Frontal cortex (tissue), 4 donors: ENCODE measurements around the gene CELF6. TPM values are rescaled to one million over a fixed set of nuclear protein-coding genes. Genes with fewer than 3 reads are reported as not detected.

Experiments used
- DNase-seq, 2 donors: peaks; one replicate each; pipeline ENCODE4 v3.0.0; 2012; ENCODE audit warnings: low spot score in 2 of 2
- FAIRE-seq: peaks from 2 replicates; lab custom pipeline; 2012; peaks lifted over from hg19 to GRCh38; lab: Jason Lieb, UNC
- total RNA-seq: library from RNA; depleted of rRNA; stranded (reverse); fragments of >200 nt; gene quantifications from one replicate; pipeline ENCODE4 v1.2.3, GENCODE V29; 2014
- donor health status: control.
- donor health status: control.
- donor health status: control.

CELF6 gene
- total RNA-seq, 1 donor from 2014 or later: 11.4 TPM

DNA sequence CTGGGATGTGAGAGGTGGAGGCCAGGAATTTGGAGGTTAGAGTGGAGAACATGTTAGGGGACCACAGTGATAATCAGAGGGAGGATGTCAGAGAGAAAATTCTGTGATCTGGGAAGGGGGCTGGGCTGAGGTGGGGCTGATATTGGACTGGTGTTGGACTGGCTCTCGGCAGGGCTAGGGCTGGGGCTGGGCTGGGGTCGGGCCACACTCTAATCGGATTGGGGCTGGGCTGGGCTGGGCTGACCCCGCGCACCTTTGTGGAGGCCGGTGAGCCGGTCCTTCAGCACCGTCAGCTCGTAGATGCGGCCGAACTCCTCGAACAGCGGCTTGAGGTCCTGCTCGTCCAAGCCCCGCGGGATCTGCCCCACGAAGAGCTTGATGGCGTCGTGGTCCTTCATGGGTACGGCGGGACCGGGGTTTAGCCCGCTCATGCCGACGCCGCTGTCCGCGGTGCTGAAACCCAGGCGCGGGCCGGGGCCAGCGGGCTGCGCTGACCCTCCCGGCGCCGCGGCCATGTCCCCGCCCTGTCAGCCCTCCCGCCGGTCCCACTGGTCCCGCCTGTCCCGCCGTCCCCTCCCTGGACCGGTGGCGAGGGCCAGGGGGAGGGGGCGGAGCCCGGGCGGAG lies 485 bp downstream of the CELF6 start:
- FAIRE-seq: no peak
- DNase-seq: peak; percentile 81 to 84

GRCh38 chr15:72318408-72318942 lies 1.5 kb downstream of the CELF6 start:
- FAIRE-seq (no peak), DNase-seq (no peak)

DNA sequence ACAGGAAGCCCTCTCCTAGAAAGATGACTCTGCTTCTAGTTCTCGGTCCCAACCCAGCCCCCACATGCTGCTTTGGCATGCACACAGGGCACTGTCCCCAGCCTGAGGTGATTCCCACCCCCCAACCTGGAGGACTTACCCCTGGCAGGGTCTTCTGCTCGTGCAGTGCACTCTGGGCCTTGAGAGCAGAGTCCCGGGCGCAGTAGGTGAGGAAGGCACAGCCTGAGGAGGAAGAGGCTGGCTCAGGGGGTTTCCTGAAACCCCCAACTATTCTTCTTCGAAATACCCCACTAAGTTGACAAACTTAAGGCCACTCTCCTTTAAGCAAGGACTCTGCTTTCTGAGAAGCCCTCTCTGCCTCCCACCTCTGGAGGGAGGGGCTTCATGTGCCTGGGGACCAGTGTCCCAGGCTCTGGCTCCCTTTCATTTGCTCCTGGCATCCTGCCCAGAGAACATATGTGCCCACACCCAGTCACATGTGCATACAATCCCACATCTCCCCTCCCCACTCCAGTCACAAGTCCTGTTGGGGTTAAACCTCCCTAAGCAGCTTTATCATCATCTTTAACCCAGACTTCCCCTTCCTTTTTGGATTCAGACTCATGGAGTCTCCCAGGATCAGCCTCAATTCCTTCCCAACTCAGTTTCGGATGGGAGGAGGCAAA lies 4.1 kb downstream of the CELF6 start:
- no peak for DNase-seq
- no peak for FAIRE-seq

- FAIRE-seq (no peak), DNase-seq (no peak)
Observed at GRCh38 chr15:72313881-72314280, 6.1 kb downstream of the CELF6 start.

DNA sequence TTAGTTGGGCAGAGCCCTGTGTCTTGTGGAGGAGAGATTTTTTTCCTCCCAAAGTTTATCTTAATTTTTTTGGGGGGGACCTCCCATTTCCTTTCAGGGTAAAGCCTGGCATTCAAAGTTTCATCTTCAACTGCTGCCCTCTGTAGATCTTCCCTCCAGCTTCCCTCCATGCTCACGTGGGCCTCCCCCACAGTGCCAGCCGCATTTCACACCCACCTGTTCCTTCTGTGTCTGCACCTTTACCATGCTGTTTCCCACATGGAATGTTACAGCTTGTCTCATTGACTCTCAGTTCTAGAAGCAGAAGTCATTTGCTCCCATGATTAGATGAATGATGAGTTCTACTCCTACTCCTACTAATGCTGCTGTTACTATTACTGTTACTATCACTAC lies 6.5 kb downstream of the CELF6 start:
- DNase-seq: no peak
- no peak for FAIRE-seq

DNA sequence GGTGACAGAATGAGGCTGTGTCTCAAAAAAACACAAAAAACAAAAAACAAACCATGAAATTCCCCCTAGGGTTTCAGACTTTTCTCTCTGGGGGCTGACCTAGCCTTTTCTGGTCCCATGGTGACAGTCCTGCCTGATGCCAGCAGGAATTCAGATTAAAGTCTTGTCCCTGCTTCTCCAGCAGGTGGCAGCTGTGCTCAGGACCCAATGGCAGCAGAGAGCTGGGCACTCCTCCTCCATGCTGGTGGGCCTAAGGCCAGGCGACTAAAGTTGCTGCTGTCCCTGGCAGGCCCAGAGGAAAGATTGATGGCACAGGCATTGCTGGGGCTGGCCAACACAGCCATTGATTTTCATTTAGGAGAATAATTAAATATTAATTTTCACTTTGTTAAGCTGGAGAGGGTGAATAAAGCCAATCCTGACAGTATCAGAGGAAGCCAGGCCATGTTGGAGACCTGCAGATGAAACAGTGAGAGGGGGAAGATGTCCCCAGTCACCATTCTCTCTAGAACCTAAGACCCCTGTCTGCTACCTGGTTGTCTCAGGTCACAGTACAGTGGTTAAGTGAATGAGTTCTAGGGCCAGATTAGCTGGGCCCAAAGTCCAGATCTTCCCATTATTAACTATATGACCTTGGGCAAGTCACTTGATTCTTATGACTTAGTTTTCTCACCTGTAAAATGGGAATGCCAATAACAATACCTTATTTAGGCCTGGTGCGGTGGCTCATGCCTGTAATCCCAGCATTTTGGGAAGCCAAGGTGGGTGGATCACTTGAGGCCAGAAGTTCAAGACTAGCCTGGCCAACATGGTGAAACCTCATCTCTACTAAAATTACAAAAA lies 7.1 kb downstream of the CELF6 start:
- no peak for FAIRE-seq
- DNase-seq: peak in 1 of 2 donors; percentile 62

DNA sequence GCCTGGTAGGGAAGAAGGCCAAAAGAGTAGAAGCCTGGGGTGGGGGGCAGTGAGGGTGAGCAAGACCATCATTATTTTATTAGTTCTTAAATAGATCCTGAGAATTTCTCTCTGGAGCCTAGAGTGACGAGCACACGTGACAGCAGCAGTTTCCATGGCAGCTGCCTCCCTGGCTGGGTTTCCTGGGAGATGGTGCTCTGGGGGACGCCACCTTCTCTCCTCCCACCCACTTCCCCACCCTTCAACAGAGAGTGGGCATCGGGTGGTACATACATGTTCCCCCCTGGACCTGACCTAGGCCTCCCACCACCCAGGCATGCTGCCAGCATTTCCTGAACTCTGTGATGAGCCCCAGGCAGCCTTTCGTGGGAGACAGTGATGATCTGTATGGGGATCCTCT lies 12.9 kb downstream of the CELF6 start:
- DNase-seq: no peak
- FAIRE-seq: no peak

DNA sequence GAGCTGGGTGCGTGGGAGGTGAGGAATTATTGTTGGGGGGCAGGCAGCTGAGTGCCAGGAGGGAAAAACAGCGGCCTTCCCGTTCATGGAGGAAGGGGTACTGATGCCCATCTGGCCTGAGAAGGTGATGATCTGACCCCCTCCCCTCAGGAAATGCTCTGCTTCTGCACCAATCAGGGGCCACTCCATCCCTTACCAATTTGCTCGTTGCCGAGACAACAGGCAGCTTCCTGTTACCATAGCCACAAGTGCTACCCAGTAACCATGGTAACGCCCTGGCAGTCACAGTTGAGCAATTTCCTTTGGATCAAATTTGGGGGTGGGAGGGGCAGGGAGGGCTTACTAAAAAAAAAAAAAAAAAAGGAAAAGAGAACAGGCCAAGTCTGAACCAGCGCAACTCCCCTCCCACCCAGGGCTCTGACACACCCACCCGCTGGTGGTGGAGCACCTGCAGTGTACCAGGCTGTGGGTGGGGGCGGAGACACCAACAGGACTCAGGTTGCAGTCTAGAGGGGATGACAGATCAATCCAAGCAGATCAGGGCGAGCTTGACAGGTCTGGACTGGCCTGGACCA lies 13.7 kb downstream of the CELF6 start:
- FAIRE-seq (no peak), DNase-seq (peak in 1 of 2 donors; percentile 48)

DNA sequence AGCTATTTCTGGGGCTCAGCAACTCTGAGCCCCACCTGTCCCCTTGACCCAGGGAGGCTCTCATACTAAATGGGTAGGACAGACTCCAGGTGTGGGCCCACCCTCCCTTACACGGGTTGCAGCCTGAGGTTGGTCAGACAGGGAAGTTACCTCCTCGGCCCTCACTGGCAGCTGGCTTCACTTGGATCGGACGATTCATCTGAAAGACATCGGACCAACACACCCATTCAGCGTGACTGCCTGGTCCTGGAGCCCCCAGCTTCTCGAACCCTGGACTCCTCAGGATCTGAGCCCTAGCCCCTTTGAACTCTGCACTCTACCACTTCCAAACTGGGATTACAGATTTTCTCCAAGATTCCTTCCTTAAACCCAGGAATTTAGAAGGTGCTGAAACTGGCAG lies 15.4 kb downstream of the CELF6 start:
- no peak for DNase-seq
- no peak for FAIRE-seq

- no peak for FAIRE-seq
Observed at GRCh38 chr15:72302955-72303354, 17.0 kb downstream of the CELF6 start.

GRCh38 chr15:72289597-72290325 lies 30.2 kb downstream of the CELF6 start:
- DNase-seq: no peak
- FAIRE-seq: no peak

More at GRCh38 chr15:72302955-72303354, 17.0 kb downstream of the CELF6 start:
- no peak for DNase-seq

- FAIRE-seq (no peak), DNase-seq (no peak)
Observed at GRCh38 chr15:72288796-72289596, 31.0 kb downstream of the CELF6 start.

GRCh38 chr15:72285927-72286516 lies 33.9 kb downstream of the CELF6 start:
- DNase-seq: no peak

GRCh38 chr15:72285402-72285801 lies 34.6 kb downstream of the CELF6 start:
- no peak for DNase-seq
- no peak for FAIRE-seq

More at GRCh38 chr15:72285927-72286516, 33.9 kb downstream of the CELF6 start:
- no peak for FAIRE-seq

DNA sequence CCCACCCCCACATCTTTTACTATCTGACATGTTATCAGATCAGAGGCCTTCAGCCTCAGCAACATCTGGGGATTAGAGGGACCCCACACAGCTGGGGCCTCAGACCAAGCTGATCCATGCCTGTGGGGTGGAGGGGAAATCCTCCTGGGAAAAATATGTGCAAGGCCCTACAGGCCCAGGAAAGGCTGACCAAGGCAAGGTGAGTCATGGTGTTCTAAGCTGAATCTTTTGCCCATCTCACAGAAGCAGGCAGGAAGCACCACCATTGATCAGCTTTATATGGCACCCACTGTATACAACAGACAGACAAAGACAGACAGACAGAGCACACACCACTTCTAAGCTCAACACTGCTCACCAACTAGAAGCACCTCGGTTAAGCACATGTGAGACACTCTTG lies 35.2 kb downstream of the CELF6 start:
- no peak for FAIRE-seq
- no peak for DNase-seq

- DNase-seq (no peak), FAIRE-seq (no peak)
Observed at GRCh38 chr15:72281713-72282112, 38.2 kb downstream of the CELF6 start.

GRCh38 chr15:72280751-72281150 lies 39.2 kb downstream of the CELF6 start:
- DNase-seq: no peak
- no peak for FAIRE-seq

DNA sequence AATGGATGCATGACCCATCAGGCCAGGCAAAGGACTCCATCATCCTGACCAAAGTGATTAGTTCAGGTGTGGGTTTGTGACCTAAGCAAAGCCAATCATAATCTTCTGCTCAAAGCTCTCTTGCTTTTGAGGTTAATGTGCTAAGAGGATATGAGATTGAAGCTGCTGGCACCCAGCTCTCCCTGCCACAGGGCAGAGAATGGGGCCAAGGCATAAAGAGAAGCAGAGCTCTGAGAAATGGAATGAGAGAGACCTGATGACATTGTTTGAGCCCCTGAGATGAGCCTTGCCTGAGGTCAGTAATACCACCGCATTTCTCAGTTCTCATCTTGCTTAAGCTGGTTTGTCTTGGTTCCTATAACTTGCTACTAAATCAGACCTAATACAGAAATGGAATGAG lies 41.2 kb downstream of the CELF6 start:
- FAIRE-seq (no peak), DNase-seq (no peak)

GRCh38 chr15:72276326-72276700 lies 43.6 kb downstream of the CELF6 start:
- no peak for FAIRE-seq
- no peak for DNase-seq
